Osteoblast (primary cell): Measurements from ENCODE around the gene EIF4B. TPM values are rescaled to one million over a fixed set of nuclear protein-coding genes. Genes with fewer than 3 reads are reported as not detected.

ENCODE experiments used
- DNase-seq: peaks from one replicate; pipeline ENCODE4 v3.0.0; 2011; ENCODE audit warnings: low spot score, mixed read lengths; ENCODE audit not compliant: insufficient read length; ENCODE audit errors: missing footprints
- H2AFZ ChIP-seq: 2 replicates; pipeline ENCODE4 v1.6.0; 2011; ENCODE audit warnings: mild to moderate bottlenecking, low read length
- H3K27ac ChIP-seq: 2 replicates; pipeline ENCODE4 v1.5.1; 2011; ENCODE audit warnings: mild to moderate bottlenecking, low read depth, low read length, moderate library complexity
- H3K27me3 ChIP-seq: 2 replicates; pipeline ENCODE4 v1.6.0; 2012; ENCODE audit warnings: mild to moderate bottlenecking, control low read depth, inconsistent platforms, low read length, moderate library complexity; ENCODE audit not compliant: insufficient read depth
- H3K36me3 ChIP-seq: 2 replicates; pipeline ENCODE4 v1.5.1; 2011; ENCODE audit warnings: mild to moderate bottlenecking, low read length, control low read depth, moderate library complexity; ENCODE audit not compliant: insufficient read depth
- H3K4me1 ChIP-seq: 2 replicates; pipeline ENCODE4 v1.5.1; 2011; ENCODE audit warnings: mild to moderate bottlenecking, low read length, control low read depth, moderate library complexity; ENCODE audit not compliant: insufficient read depth
- H3K4me2 ChIP-seq: 2 replicates; pipeline ENCODE4 v1.6.0; 2011; ENCODE audit warnings: mild to moderate bottlenecking, low read length; ENCODE audit not compliant: insufficient read depth
- H3K4me3 ChIP-seq: fragments of 200-600 bp; sonication (generic); 3 replicates; pipeline ENCODE4 v1.5.1; 2012; ENCODE audit warnings: mild to moderate bottlenecking, low read length, inconsistent platforms; ENCODE audit not compliant: insufficient read depth
- H3K79me2 ChIP-seq: 2 replicates; pipeline ENCODE4 v1.6.0; 2012; ENCODE audit warnings: mild to moderate bottlenecking, low read length, control low read depth, inconsistent platforms; ENCODE audit not compliant: insufficient read depth
- H3K9me3 ChIP-seq: 2 replicates; pipeline ENCODE4 v1.5.1; 2011; ENCODE audit warnings: low read depth, low read length, control low read depth
- H4K20me1 ChIP-seq: 2 replicates; pipeline ENCODE4 v1.6.0; 2012; ENCODE audit warnings: mild to moderate bottlenecking, low read length, control low read depth; ENCODE audit not compliant: insufficient read depth
- total RNA-seq: library from RNA; depleted of rRNA; stranded (reverse); fragments of >200 nt; gene quantifications from 2 replicates; pipeline ENCODE4 v1.2.3, GENCODE V29; 2012
- TF ChIP-seq, protein P1 (sequence below): IDR thresholded peaks from 2 replicates; pipeline ENCODE4 v1.5.1; 2011; ENCODE audit warnings: mild to moderate bottlenecking, low read depth, low read length, moderate library complexity; ENCODE audit errors: extremely low read depth

EIF4B gene
- total RNA-seq, 1 donor = 1,332 TPM

DNA sequence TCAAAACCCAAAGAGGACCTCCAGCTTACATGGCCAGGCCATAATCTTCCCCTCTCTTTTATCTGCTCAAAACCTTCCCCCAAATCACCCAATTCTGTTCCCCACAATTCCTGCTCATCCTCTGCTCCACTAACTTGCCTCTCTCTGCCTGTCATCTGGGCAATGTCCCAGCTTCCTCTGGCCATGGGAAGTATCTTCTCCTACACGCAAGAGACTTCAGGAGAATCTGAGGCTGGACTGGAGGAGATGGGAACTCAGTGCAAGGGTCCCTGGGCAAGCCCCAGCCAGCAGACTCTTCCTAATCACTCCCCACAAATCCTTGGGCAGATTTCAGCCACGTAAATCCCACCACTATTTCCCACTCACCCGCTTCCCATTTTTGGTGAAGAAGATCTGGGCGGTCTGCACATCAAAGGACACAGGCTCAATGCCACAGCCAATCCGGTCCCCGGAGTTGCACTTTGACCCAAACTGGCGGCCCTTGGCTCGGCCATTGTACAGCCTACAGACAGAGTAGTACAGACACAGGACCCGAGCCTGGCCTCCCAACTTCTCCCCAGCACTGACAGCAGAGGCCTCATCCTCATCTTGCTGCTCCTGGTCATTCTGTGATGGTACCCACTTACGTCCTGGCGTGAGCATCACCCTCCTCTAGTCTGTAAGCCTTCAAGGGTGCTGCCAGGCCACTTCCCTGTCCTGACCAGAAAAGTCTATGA lies 68.2 kb downstream of the EIF4B start:
- Histone ChIP-seq H4K20me1 (peaks cover 3% of the 10 kb centered on the region), H3K4me1 (peaks cover 26% of the 10 kb centered on the region), H3K79me2 (peaks cover 62% of the 10 kb centered on the region), H3K27ac (no peak overlapping the region), H3K4me2 (no peak overlapping the region), H3K36me3 (peaks cover 58% of the 10 kb centered on the region), H3K9me3 (no peaks in the 10 kb centered on the region), H3K27me3 (no peaks in the 10 kb centered on the region), H3K4me3 (no peak overlapping the region), H2AFZ (no peak overlapping the region)
- peak; percentile 52 for DNase-seq
- TF ChIP-seq, protein P1, sequence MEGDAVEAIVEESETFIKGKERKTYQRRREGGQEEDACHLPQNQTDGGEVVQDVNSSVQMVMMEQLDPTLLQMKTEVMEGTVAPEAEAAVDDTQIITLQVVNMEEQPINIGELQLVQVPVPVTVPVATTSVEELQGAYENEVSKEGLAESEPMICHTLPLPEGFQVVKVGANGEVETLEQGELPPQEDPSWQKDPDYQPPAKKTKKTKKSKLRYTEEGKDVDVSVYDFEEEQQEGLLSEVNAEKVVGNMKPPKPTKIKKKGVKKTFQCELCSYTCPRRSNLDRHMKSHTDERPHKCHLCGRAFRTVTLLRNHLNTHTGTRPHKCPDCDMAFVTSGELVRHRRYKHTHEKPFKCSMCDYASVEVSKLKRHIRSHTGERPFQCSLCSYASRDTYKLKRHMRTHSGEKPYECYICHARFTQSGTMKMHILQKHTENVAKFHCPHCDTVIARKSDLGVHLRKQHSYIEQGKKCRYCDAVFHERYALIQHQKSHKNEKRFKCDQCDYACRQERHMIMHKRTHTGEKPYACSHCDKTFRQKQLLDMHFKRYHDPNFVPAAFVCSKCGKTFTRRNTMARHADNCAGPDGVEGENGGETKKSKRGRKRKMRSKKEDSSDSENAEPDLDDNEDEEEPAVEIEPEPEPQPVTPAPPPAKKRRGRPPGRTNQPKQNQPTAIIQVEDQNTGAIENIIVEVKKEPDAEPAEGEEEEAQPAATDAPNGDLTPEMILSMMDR = no peak

- TF ChIP-seq, protein P1 = no peak
- Histone ChIP-seq H3K36me3 (peaks cover 57% of the 10 kb centered on the region), H3K4me1 (peaks cover 31% of the 10 kb centered on the region), H3K79me2 (peaks cover 58% of the 10 kb centered on the region), H3K4me2 (no peak overlapping the region), H2AFZ (no peak overlapping the region), H3K27ac (no peak overlapping the region), H3K4me3 (no peak overlapping the region), H3K27me3 (no peaks in the 10 kb centered on the region), H3K9me3 (no peaks in the 10 kb centered on the region), H4K20me1 (peaks cover 3% of the 10 kb centered on the region)
- DNase-seq = no peak
Observed at GRCh38 chr12:53074999-53075370, 68.7 kb downstream of the EIF4B start.

DNA sequence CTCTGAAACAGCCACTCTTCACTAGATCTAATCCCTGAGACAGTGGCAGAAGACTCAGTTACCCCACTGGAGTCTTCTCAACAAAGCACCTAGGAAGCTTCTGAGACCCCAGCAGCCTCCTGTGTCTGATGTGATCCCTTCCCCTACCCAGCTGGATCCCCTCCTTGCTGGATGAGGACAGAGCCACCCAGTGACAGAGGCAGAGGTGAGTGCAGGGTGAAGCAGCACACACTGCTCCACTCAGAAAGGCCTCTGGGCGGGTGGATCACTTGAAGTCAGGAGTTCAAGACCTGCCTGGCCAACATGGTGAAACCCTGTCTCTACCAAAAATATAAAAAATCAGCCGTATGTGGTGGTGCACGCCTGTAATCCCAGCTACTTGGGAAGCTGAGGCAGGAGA lies 70.2 kb downstream of the EIF4B start:
- peak overlapping the region; percentile 29 for H3K27ac ChIP-seq
- no peak overlapping the region for H2AFZ ChIP-seq
- H3K36me3 ChIP-seq = peaks cover 46% of the 10 kb centered on the region
- DNase-seq = no peak
- H3K27me3 ChIP-seq = no peaks in the 10 kb centered on the region
- H3K4me3 ChIP-seq = no peak overlapping the region
- no peaks in the 10 kb centered on the region for H4K20me1 ChIP-seq
- peaks cover 35% of the 10 kb centered on the region for H3K4me1 ChIP-seq
- TF ChIP-seq, protein P1 = no peak
- no peak overlapping the region for H3K4me2 ChIP-seq
- peaks cover 43% of the 10 kb centered on the region for H3K79me2 ChIP-seq
- no peaks in the 10 kb centered on the region for H3K9me3 ChIP-seq

DNA sequence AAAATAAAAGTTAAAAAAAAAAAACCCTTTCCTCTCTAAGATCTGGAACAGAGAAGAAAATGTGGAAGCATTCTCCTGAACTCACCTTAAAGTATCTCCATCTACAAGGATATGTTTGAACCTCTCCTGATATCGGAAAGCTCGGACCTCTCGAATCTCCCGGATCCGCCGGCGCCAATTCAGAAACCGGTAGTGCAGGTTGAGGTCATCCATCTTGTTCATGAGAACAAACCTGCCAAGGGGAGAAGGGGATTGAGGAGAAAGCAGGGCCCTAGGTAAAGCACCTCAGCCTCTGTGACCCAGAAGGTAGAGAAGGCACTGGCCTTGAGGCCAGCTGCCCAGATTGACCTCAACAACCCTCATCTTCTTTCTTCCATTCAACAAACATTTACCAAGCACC lies 70.8 kb downstream of the EIF4B start:
- no peak overlapping the region for H2AFZ ChIP-seq
- DNase-seq = no peak
- H3K9me3 ChIP-seq = no peaks in the 10 kb centered on the region
- TF ChIP-seq, protein P1 = no peak
- peaks cover 30% of the 10 kb centered on the region for H3K4me1 ChIP-seq
- H3K27me3 ChIP-seq = no peaks in the 10 kb centered on the region
- no peak overlapping the region for H3K4me3 ChIP-seq
- H4K20me1 ChIP-seq = no peaks in the 10 kb centered on the region
- H3K79me2 ChIP-seq = peaks cover 43% of the 10 kb centered on the region
- H3K36me3 ChIP-seq = peaks cover 46% of the 10 kb centered on the region
- no peak overlapping the region for H3K4me2 ChIP-seq
- H3K27ac ChIP-seq = no peak overlapping the region
